CD14-positive monocyte (primary cell): ENCODE measurements around the gene BROX. TPM values are rescaled to one million over a fixed set of nuclear protein-coding genes. Genes with fewer than 3 reads are reported as not detected.

ENCODE experiments used
- DNase-seq, 3 donors: peaks; one replicate each; pipeline ENCODE4 v3.0.0-alpha.2; 2011 to 2022
- H2AFZ ChIP-seq: 2 replicates; pipeline ENCODE4 v1.6.0; 2012; ENCODE audit warnings: mild to moderate bottlenecking, low read depth, low read length, inconsistent platforms; ENCODE audit not compliant: insufficient read depth, poor library complexity, severe bottlenecking
- H3K27ac ChIP-seq, 2 donors: 1 replicate in 1 of 2; 2 replicates in 1 of 2; pipeline ENCODE4 v1.5.1; 2012 to 2013; ENCODE audit warnings: low read length in 2 of 2, control low read depth in 1 of 2, inconsistent platforms in 1 of 2, low read depth in 1 of 2, mild to moderate bottlenecking in 1 of 2
- H3K27me3 ChIP-seq, 2 donors: one replicate each; pipeline versions ENCODE4 v1.6.0 to v1.6.1; 2011 to 2013; ENCODE audit warnings: low read length in 2 of 2; ENCODE audit not compliant: control insufficient read depth in 2 of 2, insufficient read depth in 2 of 2
- H3K36me3 ChIP-seq, 2 donors: replicated peaks in 1 of 2; 1 replicate in 1 of 2; 2 replicates in 1 of 2; pipeline versions ENCODE4 v1.5.1 to v1.6.1; 2012 to 2013; ENCODE audit warnings: low read length in 2 of 2, control low read depth in 1 of 2, inconsistent platforms in 1 of 2, mild to moderate bottlenecking in 1 of 2; ENCODE audit not compliant: insufficient read depth in 2 of 2, control insufficient read depth in 1 of 2
- H3K4me1 ChIP-seq, 2 donors: 1 replicate in 1 of 2; 2 replicates in 1 of 2; pipeline versions ENCODE4 v1.5.1 to v1.6.1; 2012 to 2013; ENCODE audit warnings: low read length in 2 of 2, control low read depth in 1 of 2, inconsistent platforms in 1 of 2, mild to moderate bottlenecking in 1 of 2, moderate library complexity in 1 of 2; ENCODE audit not compliant: insufficient read depth in 2 of 2, control insufficient read depth in 1 of 2
- H3K4me2 ChIP-seq: replicated peaks from 2 replicates; pipeline ENCODE3; 2012; ENCODE audit warnings: low read length, moderate library complexity, mild to moderate bottlenecking; ENCODE audit not compliant: poor library complexity, severe bottlenecking; ENCODE audit errors: extremely low read depth
- H3K4me3 ChIP-seq, 3 experiments: fragments of 200-600 bp in 1 of 3; sonication (generic) in 1 of 3; replicated peaks in 1 of 3; 1 replicate in 2 of 3; 2 replicates in 1 of 3; pipeline ENCODE4 v1.5.1; 2011 to 2013; ENCODE audit warnings: low read length in 3 of 3, mild to moderate bottlenecking in 3 of 3, control low read depth in 2 of 3, low read depth in 2 of 3, inconsistent platforms in 1 of 3, moderate library complexity in 1 of 3
- H3K79me2 ChIP-seq: 2 replicates; pipeline ENCODE4 v1.6.0; 2012; ENCODE audit warnings: mild to moderate bottlenecking, control low read depth, inconsistent platforms, low read length, moderate library complexity; ENCODE audit not compliant: insufficient read depth
- H3K9ac ChIP-seq: 2 replicates; pipeline ENCODE4 v1.6.0; 2017; ENCODE audit warnings: low read length, mild to moderate bottlenecking; ENCODE audit not compliant: insufficient read depth, poor library complexity, severe bottlenecking
- H3K9me3 ChIP-seq, 2 donors: replicated peaks in 1 of 2; 1 replicate in 1 of 2; 2 replicates in 1 of 2; pipeline versions ENCODE4 v1.5.1 to v1.6.1; 2012 to 2013; ENCODE audit warnings: low read length in 2 of 2, control low read depth in 1 of 2; ENCODE audit not compliant: control insufficient read depth in 1 of 2, insufficient read depth in 1 of 2
- H4K20me1 ChIP-seq: 2 replicates; pipeline ENCODE4 v1.6.0; 2012; ENCODE audit warnings: mild to moderate bottlenecking, low read length, control low read depth, moderate library complexity; ENCODE audit not compliant: insufficient read depth
- H3K27ac Mint-ChIP-seq, 7 donors: one replicate each; pipeline ENCODE4 v1.8.0; 2020; ENCODE audit warnings: mild to moderate bottlenecking in 7 of 7, mixed read lengths in 7 of 7, moderate library complexity in 6 of 7, inconsistent platforms in 2 of 7
- H3K27me3 Mint-ChIP-seq, 3 donors: one replicate each; pipeline ENCODE4 v1.8.0; 2021 to 2022; ENCODE audit warnings: low read depth in 3 of 3, mild to moderate bottlenecking in 3 of 3, mixed read lengths in 3 of 3, moderate library complexity in 3 of 3, inconsistent platforms in 1 of 3
- H3K36me3 Mint-ChIP-seq, 2 donors: one replicate each; pipeline ENCODE4 v1.8.0; 2020; ENCODE audit warnings: mixed read lengths in 2 of 2, inconsistent platforms in 1 of 2, mild to moderate bottlenecking in 1 of 2
- H3K4me1 Mint-ChIP-seq: one replicate; pipeline ENCODE4 v1.8.0; 2020; ENCODE audit warnings: mild to moderate bottlenecking, mixed read lengths
- H3K4me3 Mint-ChIP-seq, 2 donors: one replicate each; pipeline ENCODE4 v1.8.0; 2020; ENCODE audit warnings: mild to moderate bottlenecking in 2 of 2, mixed read lengths in 2 of 2, moderate library complexity in 1 of 2
- H3K9me3 Mint-ChIP-seq, 7 donors: one replicate each; pipeline ENCODE4 v1.8.0; 2020 to 2022; ENCODE audit warnings: mixed read lengths in 7 of 7, mild to moderate bottlenecking in 6 of 7, moderate library complexity in 6 of 7, inconsistent platforms in 2 of 7
- CTCF ChIP-seq: fragments of 200-600 bp; IDR thresholded peaks from one replicate; pipeline ENCODE4 v1.8.0; 2022; ENCODE audit warnings: antibody characterized with exemption, mild to moderate bottlenecking
- WGBS: methylation state at CpG from one replicate; pipeline ENCODE4 v1.1.5; 2013; ENCODE audit warnings: missing lambda C conversion rate; ENCODE audit not compliant: insufficient coverage; 5-methylcytosine and 5-hydroxymethylcytosine counted together
- intact Hi-C, 2 donors: fragments of 100-400 bp; cut with micrococcal nuclease; formaldehyde crosslinking; loops; one replicate each; pipeline versions ENCODE4 v1.15.0 to v1.15.1; 2023
- polyA minus RNA-seq: library from RNA; depleted of rRNA, polyadenylated mRNA; stranded (reverse); fragments of >200 nt; gene quantifications from 2 replicates; pipeline ENCODE4 v1.2.3, GENCODE V29; 2012
- polyA plus RNA-seq, 3 donors: library from polyadenylated mRNA; depleted of rRNA in 1 of 3; unstranded in 2 of 3; stranded (reverse) in 1 of 3; fragments of 300-500 nt in 2 of 3; fragments of >200 nt in 1 of 3; fragmentation: Illumina TruSeq in 2 of 3; gene quantifications; 1 replicate in 2 of 3; 2 replicates in 1 of 3; pipeline ENCODE4 v1.2.3, GENCODE V29; 2012 to 2021
- total RNA-seq, 12 experiments: library from RNA in 1 of 12; stranded (reverse) in 1 of 12; fragments of 120-200 nt in 1 of 12; gene quantifications; one replicate each; pipeline ENCODE4 v1.2.4 and lab custom pipeline; 2013 to 2026; ENCODE audit warnings: mixed read lengths in 6 of 12, inconsistent platforms in 1 of 12

The BROX gene
- 80.9 TPM for total RNA-seq (2013)
- polyA plus RNA-seq (10 to 100 TPM in 2 of 3 donors, 1 to 10 TPM in 1; 9.0 to 35.4 (median 26.2) TPM), polyA minus RNA-seq (16.1 and 22.6 TPM in 2 replicates), total RNA-seq (lab: John Stamatoyannopoulos, UW) (64.9 to 143 (median 87.3) reads per million in 11 experiments)

GRCh38 chr1:222712253-222713090 lies at the start of gene BROX, which contains the start of gene AIDA:
Gene BROX, plus strand, starts transcription at chr1:222712564. Its CDS starts 3,136 bp downstream, at chr1:222715700.
Gene AIDA, minus strand, starts transcription at chr1:222712491. Its CDS starts 174 bp downstream, at chr1:222712317.
- H3K27ac ChIP-seq, result peak within 1 kb of the TSS; percentile 98 to 100

More at GRCh38 chr1:222712253-222713090, at the start of gene BROX, which contains the start of gene AIDA:
- intact Hi-C loops, result loop anchor here in 1 of 2 donors (5.0 to 10.0 kb wide), 2 partner anchors 55 to 248 kb away; no protein-coding TSS in a partner anchor
- Histone ChIP-seq H3K4me1 (peaks cover 16 to 33% of the 10 kb centered on the region in 2 donors), H3K9ac (peak within 1 kb of the TSS; percentile 90), H3K4me2 (peak within 1 kb of the TSS; percentile 82), H3K9me3 (no peaks in the 10 kb centered on the region), H3K79me2 (peaks cover 78% of the 10 kb centered on the region), H3K27me3 (no peaks in the 10 kb centered on the region), H3K4me3 (peak within 1 kb of the TSS; percentile 97 to 99 (median 98)), H2AFZ (peak within 1 kb of the TSS; percentile 95), H3K36me3 (peaks cover 15 to 20% of the 10 kb centered on the region in 2 donors), H4K20me1 (peaks cover 28% of the 10 kb centered on the region)
- Mint-ChIP-seq H3K27me3 (no peaks in the 10 kb centered on the region), H3K27ac (peak within 1 kb of the TSS; percentile 99 to 100 (median 100)), H3K9me3 (peaks cover 0 to 2% (median 0%) of the 10 kb centered on the region in 7 donors), H3K4me3 (peak within 1 kb of the TSS; percentile 93 to 97), H3K4me1 (peaks cover 40% of the 10 kb centered on the region), H3K36me3 (peaks cover 11 to 23% of the 10 kb centered on the region in 2 donors)
- TF ChIP-seq CTCF, result no peak
- WGBS, result under 1% methylated on average over 40 of the region's 62 CpGs
- DNase-seq, result peak; percentile 80 to 84 (median 80)
